Tibial artery (tissue), 4 donors: ENCODE results near the gene ANKRD16.
"Not testable (repeated sequence)": the region's sequence is repeated elsewhere in the genome, so short reads cannot be mapped to it uniquely, and the experiment has no call there.

Source experiments
- DNase-seq, 2 donors: peaks; one replicate each; pipeline ENCODE4 v3.0.0-alpha.2; 2019
- H3K27ac ChIP-seq, 2 donors: fragments of 200-600 bp; sonication (generic) in 1 of 2; 1 replicate in 1 of 2; 2 replicates in 1 of 2; pipeline ENCODE4 v1.5.1; 2018 to 2019; ENCODE audit warnings: mild to moderate bottlenecking in 1 of 2
- H3K27me3 ChIP-seq, 2 donors: fragments of 200-600 bp; sonication (generic) in 1 of 2; one replicate each; pipeline versions ENCODE4 v1.5.1 to v1.6.0; 2016 to 2019
- H3K36me3 ChIP-seq, 3 donors: fragments of 200-600 bp; sonication (generic) in 2 of 3; one replicate each; pipeline ENCODE4 v1.5.1; 2016 to 2019; ENCODE audit warnings: mild to moderate bottlenecking in 2 of 3
- H3K4me1 ChIP-seq, 4 donors: fragments of 200-600 bp; sonication (generic) in 2 of 4; 1 replicate in 3 of 4; 2 replicates in 1 of 4; pipeline ENCODE4 v1.5.1; 2016 to 2019
- H3K4me3 ChIP-seq, 2 donors: fragments of 200-600 bp; sonication (generic) in 1 of 2; 1 replicate in 1 of 2; 2 replicates in 1 of 2; pipeline ENCODE4 v1.5.1; 2018 to 2019; ENCODE audit warnings: mild to moderate bottlenecking in 2 of 2
- H3K9me3 ChIP-seq, 3 donors: fragments of 200-600 bp; sonication (generic) in 1 of 3; one replicate each; pipeline ENCODE4 v1.5.1; 2016 to 2019
- CTCF ChIP-seq, 2 experiments: fragments of 200-600 bp in 1 of 2; fragments of 450-650 bp in 1 of 2; IDR thresholded peaks; one replicate each; pipeline ENCODE4 v1.5.1; 2017 to 2019; ENCODE audit warnings: antibody characterized with exemption in 2 of 2, mild to moderate bottlenecking in 1 of 2, moderate library complexity in 1 of 2
- intact Hi-C: fragments of 100-400 bp; cut with DNase I; formaldehyde crosslinking; loops from one replicate; pipeline ENCODE4 v1.15.0; 2023; ENCODE audit warnings: low total_unique reads

The ANKRD16 gene

GRCh38 chr10:5866451-5867081 lies 23.1 kb downstream of the ANKRD16 start:
- H3K27me3 ChIP-seq, intact Hi-C loops, H3K27ac ChIP-seq, H3K36me3 ChIP-seq, DNase-seq, H3K4me1 ChIP-seq, H3K9me3 ChIP-seq, H3K4me3 ChIP-seq: not testable (repeated sequence)

DNA sequence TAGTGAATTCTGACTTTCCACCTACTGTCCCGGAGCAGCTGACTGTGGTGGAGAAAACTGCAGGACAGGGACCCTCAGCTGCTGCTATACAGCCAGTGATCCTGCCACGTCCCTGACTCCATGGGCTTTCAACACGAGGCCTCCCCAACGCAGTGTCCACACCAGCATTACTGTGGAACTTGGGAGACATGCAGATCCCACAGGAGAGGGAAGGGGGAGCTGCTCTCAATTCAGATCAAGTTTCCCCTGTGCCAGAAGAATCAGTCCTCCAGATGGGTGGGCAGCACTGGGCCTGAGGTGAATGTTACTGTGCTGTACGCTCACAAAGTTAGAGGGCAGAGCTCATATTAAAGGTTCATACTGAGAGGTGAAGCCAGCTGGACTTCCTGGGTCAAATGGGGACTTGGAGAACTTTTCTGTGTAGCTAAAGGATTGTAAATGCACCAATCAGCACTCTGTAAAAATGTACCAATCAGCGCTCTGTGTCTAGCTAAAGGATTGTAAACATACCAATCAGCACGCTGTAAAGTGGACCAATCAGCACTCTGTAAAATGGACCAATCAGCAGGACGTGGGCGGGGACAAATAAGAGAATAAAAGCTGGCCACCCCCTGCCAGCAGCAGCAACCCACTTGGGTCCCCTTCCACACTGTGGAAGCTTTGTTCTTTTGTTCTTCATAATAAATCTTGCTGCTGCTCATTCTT lies 26.6 kb downstream of the ANKRD16 start:
- H3K36me3 ChIP-seq, DNase-seq, H3K27ac ChIP-seq, intact Hi-C loops, H3K27me3 ChIP-seq, H3K4me3 ChIP-seq, H3K9me3 ChIP-seq, H3K4me1 ChIP-seq: not testable (repeated sequence)

- Histone ChIP-seq H3K4me3 (no peak overlapping the region), H3K27me3 (no peaks in the 10 kb centered on the region), H3K4me1 (no peaks in the 10 kb centered on the region), H3K9me3 (no peaks in the 10 kb centered on the region), H3K36me3 (peaks cover 0 to 6% (median 0%) of the 10 kb centered on the region in 3 donors), H3K27ac (no peak overlapping the region)
- TF ChIP-seq CTCF (IDR thresholded peaks at IDR 0.05) = no peak
- intact Hi-C loops = no loop called here
- DNase-seq = no peak
Measured at GRCh38 chr10:5862360-5862961, 27.2 kb downstream of the ANKRD16 start.

DNA sequence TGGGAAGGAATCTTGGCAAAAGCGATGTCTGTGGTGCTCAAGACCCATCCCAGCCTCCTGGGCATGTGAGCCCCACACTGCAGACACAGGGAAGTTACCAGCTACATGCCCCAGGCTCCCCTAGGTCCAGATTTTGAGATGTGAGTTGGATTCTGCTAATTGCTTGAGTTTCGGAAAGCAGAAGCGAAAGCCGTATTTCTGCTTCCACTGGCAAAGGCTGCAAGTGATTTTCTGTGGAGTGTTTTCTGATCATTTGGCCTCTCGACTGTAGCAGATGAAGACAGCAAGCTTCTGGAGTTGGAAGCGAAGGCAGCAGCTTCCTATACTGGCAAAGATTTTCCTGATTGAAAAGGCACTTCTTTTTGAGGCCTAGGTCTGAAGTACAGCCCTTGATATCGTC lies 29.6 kb downstream of the ANKRD16 start:
- Histone ChIP-seq H3K27ac (no peak overlapping the region), H3K4me1 (no peaks in the 10 kb centered on the region), H3K9me3 (no peaks in the 10 kb centered on the region), H3K36me3 (peaks cover 0 to 6% (median 0%) of the 10 kb centered on the region in 3 donors), H3K4me3 (no peak overlapping the region), H3K27me3 (no peaks in the 10 kb centered on the region)
- no peak for DNase-seq
- no peak for TF ChIP-seq CTCF (IDR thresholded peaks at IDR 0.05)
- intact Hi-C loops = no loop called here

GRCh38 chr10:5858811-5859210 lies 30.9 kb downstream of the ANKRD16 start:
- DNase-seq = no peak
- H3K9me3 ChIP-seq = no peaks in the 10 kb centered on the region
- H3K36me3 ChIP-seq = peaks cover 0 to 6% (median 0%) of the 10 kb centered on the region in 3 donors
- H3K4me3 ChIP-seq = no peak overlapping the region
- H3K27me3 ChIP-seq = no peaks in the 10 kb centered on the region
- TF ChIP-seq CTCF (IDR thresholded peaks at IDR 0.05) = no peak
- no peaks in the 10 kb centered on the region for H3K4me1 ChIP-seq
- no peak overlapping the region for H3K27ac ChIP-seq
- intact Hi-C loops = no loop called here

- no peak for DNase-seq
- Histone ChIP-seq H3K27me3 (no peaks in the 10 kb centered on the region), H3K27ac (no peak overlapping the region), H3K9me3 (no peaks in the 10 kb centered on the region), H3K36me3 (no peaks in the 10 kb centered on the region), H3K4me3 (no peak overlapping the region), H3K4me1 (no peaks in the 10 kb centered on the region)
- intact Hi-C loops = no loop called here
- no peak for TF ChIP-seq CTCF (IDR thresholded peaks at IDR 0.05)
Measured at GRCh38 chr10:5856701-5857004, 33.0 kb downstream of the ANKRD16 start.
